ENCODE results near the gene PLCH2.

DNA sequence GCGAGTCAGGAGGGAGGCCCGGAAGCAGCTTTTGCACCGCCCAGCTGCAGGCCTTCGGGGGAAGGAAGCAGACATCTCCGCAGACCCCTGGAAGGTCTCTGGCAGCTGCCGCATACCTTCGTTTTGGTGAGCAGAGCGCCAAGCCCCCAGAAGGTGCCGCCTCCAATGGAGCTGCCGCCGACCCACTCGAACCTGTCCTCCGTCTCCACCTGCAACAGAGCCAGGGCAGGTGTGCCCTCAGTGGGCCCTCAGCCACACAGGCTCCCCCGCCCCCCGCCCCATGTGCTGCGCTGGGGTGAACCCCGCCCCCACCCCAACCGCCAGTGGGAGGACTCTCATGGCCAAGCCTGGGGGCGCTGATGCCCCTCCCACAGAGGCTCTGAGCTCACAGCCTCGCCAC is 44.1 kb downstream of the PLCH2 start:
- TF ChIP-seq POLR2A (IDR thresholded peaks at IDR 0.05) (no peak), CTCF (IDR thresholded peaks at IDR 0.05) (no peak)

Measured in right lobe of liver (tissue), 4 donors.